Naive B cell (primary cell): Measurements from ENCODE around the gene BRME1. TPM values are rescaled to one million over a fixed set of nuclear protein-coding genes. Genes with fewer than 3 reads are reported as not detected.
"Not testable (repeated sequence)": the region's sequence is repeated elsewhere in the genome, so short reads cannot be mapped to it uniquely, and the experiment has no call there.

Experiments used
- ATAC-seq, 2 donors: fragments of 150-1000 bp; cut with Tn5 transposase; 2 replicates each; pipeline ENCODE4 v1.10.0; 2021; ENCODE audit warnings: low read depth in 2 of 2, mild to moderate bottlenecking in 2 of 2, moderate library complexity in 2 of 2
- DNase-seq: peaks from one replicate; pipeline ENCODE4 v3.0.0; 2022
- H3K27ac Mint-ChIP-seq, 6 donors: one replicate each; pipeline ENCODE4 v1.8.0; 2020 to 2022; ENCODE audit warnings: mild to moderate bottlenecking in 6 of 6, mixed read lengths in 6 of 6, moderate library complexity in 5 of 6, inconsistent platforms in 2 of 6
- H3K27me3 Mint-ChIP-seq, 3 donors: one replicate each; pipeline ENCODE4 v1.8.0; 2021 to 2022; ENCODE audit warnings: mixed read lengths in 3 of 3, mild to moderate bottlenecking in 1 of 3
- H3K36me3 Mint-ChIP-seq, 2 donors: one replicate each; pipeline ENCODE4 v1.8.0; 2020 to 2022; ENCODE audit warnings: mixed read lengths in 2 of 2, inconsistent platforms in 1 of 2, mild to moderate bottlenecking in 1 of 2
- H3K4me1 Mint-ChIP-seq, 3 donors: one replicate each; pipeline ENCODE4 v1.8.0; 2020 to 2022; ENCODE audit warnings: mixed read lengths in 3 of 3, inconsistent platforms in 1 of 3, mild to moderate bottlenecking in 1 of 3, moderate library complexity in 1 of 3
- H3K4me3 Mint-ChIP-seq, 8 donors: one replicate each; pipeline ENCODE4 v1.8.0; 2020 to 2022; ENCODE audit warnings: mild to moderate bottlenecking in 8 of 8, mixed read lengths in 8 of 8, moderate library complexity in 8 of 8, inconsistent platforms in 2 of 8
- H3K9me3 Mint-ChIP-seq, 7 donors: one replicate each; pipeline ENCODE4 v1.8.0; 2020 to 2022; ENCODE audit warnings: mixed read lengths in 7 of 7, mild to moderate bottlenecking in 5 of 7, inconsistent platforms in 2 of 7, moderate library complexity in 1 of 7
- polyA plus RNA-seq, 6 donors: library from polyadenylated mRNA; unstranded; fragments of 300-500 nt; fragmentation: Illumina TruSeq; gene quantifications; one replicate each; pipeline ENCODE4 v1.2.3, GENCODE V29; 2021; ENCODE audit warnings: low read depth in 6 of 6

The BRME1 gene
- polyA plus RNA-seq, 6 donors from 2014 or later, result 0.47 to 0.51 TPM; not detected in 4

DNA sequence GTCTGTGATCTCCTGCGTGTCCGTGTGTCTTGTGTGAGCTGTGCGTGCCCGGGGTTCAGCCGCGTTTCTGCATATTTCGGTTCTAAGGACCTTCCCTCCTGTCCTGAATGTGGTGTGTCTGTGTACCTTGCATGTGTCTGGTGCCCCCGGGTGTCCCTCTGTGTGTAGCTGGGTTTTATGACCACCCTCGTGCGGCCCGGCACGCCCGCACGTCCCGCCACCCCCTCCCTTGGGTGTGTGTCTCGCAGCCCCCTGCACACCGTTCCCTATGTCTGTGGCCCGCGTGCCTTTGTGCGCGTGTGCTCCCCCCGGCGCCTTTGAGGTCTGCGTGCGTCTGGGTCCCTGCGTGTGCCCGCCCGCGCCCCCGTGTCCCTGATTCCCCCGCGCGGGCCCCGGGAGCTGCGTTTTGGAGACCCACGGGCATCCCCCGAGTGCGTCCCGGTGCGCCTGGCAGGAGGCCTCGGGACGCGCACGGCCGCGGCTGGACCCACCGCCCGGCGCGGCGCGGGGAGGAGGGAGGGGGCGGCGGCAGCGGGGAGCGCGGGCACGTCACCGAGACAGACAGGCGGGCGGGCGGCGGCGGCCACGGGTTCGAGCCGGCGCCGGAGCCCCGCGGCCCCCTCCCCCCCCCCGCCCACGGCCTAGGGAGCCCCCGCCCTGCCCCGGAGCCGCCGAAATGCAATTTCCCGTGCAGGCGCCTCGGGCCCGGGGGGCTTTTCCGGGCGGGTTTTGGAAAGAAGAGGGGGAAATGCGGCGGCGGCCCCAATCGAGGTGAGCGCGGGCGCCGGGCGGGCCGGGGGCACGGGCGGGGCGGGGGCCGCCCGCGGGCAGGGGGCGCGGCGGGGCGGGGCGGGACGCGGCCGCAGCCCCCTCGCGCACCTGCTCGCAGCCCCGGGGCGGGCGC, 41.0 kb downstream of the BRME1 start:
- peaks cover 42 to 55% (median 53%) of the 10 kb centered on the region in 3 donors for H3K27me3 Mint-ChIP-seq
- ATAC-seq (no peak), DNase-seq (no peak)
- H3K27ac Mint-ChIP-seq, result peak overlapping the region in 2 of 6 donors; percentile 3 to 82
- H3K4me1 Mint-ChIP-seq, result peaks cover 24 to 29% (median 28%) of the 10 kb centered on the region in 3 donors
- peak overlapping the region; percentile 35 to 91 (median 78) for H3K4me3 Mint-ChIP-seq
- H3K9me3 Mint-ChIP-seq, result peaks cover 0 to 1% (median 0%) of the 10 kb centered on the region in 7 donors
- H3K36me3 Mint-ChIP-seq, result peaks cover 5 to 12% of the 10 kb centered on the region in 2 donors

DNA sequence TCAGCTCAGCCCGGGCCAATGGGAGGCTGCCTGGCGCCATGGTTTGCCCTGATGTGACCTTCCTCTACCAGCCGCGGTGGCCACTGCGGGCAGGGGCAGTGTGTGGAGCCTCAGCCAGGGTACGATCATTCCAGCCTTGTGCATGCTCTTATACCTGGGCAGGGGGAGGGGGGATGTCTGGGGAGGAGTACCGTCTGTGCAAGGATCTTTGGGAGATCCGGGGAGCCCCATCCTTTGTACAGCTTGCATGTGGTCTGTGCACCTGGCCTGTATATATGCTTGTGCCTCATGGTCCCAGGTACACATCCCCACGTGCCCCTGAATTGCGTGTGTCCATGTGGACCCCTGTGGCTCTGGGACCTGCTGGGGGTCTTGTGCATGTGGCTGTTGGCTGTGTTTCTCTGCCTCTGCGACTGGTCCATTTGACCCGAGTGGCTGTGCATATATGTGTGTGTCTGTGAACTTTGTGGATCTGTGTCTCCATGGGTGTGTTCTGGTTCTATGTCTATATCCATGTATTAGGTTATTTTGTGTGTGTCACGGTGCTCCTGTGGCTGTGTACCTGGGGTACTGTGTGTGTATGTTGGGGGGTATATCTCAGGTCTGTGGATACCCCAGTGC, 41.8 kb downstream of the BRME1 start:
- Mint-ChIP-seq H3K9me3 (peaks cover 0 to 1% (median 0%) of the 10 kb centered on the region in 7 donors), H3K27ac (peak overlapping the region in 2 of 6 donors; percentile 3 to 82), H3K36me3 (peaks cover 5 to 12% of the 10 kb centered on the region in 2 donors), H3K4me1 (peaks cover 24 to 32% (median 29%) of the 10 kb centered on the region in 3 donors), H3K27me3 (peaks cover 37 to 48% (median 48%) of the 10 kb centered on the region in 3 donors), H3K4me3 (peak overlapping the region; percentile 22 to 91 (median 78))
- DNase-seq (no peak), ATAC-seq (no peak)

DNA sequence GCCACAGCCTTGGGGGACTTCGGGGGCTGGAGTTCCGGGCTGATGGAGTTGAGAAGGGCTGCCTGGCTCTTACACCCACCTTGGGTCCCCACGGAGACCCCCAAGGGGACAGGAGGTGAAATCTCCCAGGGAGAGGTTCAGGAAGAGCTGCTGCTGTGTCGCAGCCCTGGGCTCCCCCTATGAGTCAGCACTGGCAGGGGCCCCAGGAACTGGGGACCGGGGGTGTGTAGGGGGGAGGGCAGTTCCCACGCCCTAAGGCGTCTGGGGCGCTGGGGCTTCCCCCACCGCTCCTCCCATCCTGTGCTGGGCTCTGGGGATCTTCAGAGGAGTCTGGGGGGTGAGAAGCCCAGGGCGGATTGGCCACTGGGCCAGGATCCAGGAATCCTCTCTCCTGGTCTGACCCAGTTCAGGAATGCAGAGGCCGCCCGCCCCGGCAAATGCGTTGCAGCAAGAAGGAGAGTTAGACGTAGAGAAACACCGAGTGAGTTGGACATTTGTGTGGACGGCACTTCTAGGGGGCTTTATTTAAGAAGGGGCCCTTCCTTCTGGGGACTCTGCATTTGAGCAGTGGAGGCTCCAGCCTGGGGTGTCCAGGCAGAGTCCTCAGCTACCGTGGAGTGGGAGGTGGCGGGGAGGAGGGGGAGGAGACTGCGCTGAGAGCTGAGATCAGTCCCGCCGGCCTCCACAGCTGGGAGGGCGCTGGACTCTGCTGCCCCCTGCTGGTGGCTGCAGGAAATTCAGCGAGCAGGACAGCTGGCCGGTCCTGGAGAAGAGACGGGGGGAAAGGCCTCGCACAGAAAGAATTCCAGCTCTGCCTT, 44.0 kb downstream of the BRME1 start:
- H3K4me1 Mint-ChIP-seq, result peaks cover 24 to 32% (median 29%) of the 10 kb centered on the region in 3 donors
- peaks cover 5 to 12% of the 10 kb centered on the region in 2 donors for H3K36me3 Mint-ChIP-seq
- H3K27me3 Mint-ChIP-seq, result peaks cover 26 to 30% (median 27%) of the 10 kb centered on the region in 3 donors
- H3K27ac Mint-ChIP-seq, result peak overlapping the region; percentile 93 to 98 (median 95)
- ATAC-seq (peak; percentile 82 to 83), DNase-seq (peak; percentile 85)
- peak overlapping the region; percentile 75 to 97 (median 94) for H3K4me3 Mint-ChIP-seq
- peaks cover 0 to 1% (median 0%) of the 10 kb centered on the region in 7 donors for H3K9me3 Mint-ChIP-seq

DNA sequence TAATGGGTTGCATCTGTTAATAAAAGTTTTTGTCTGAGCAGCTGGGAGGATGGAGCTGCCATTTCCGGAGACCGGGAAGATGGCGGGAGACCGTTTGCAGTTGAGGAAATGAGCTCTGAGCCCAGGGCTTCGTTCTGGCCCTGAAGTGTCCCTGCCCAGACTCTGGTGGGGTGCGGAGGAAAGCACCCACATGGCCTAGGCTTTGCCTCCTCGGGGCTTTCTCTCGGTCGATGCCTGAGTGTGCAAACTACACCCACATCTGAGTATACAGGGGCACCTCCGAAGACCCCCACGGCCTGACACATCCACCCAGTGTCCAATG, 44.6 kb downstream of the BRME1 start:
- peaks cover 20 to 25% (median 21%) of the 10 kb centered on the region in 3 donors for H3K27me3 Mint-ChIP-seq
- ATAC-seq (peak; percentile 10 to 20), DNase-seq (no peak)
- peak overlapping the region; percentile 63 to 97 (median 92) for H3K4me3 Mint-ChIP-seq
- peaks cover 19 to 29% (median 27%) of the 10 kb centered on the region in 3 donors for H3K4me1 Mint-ChIP-seq
- peak overlapping the region in 3 of 6 donors; percentile 20 to 98 (median 97) for H3K27ac Mint-ChIP-seq
- peaks cover 5 to 8% of the 10 kb centered on the region in 2 donors for H3K36me3 Mint-ChIP-seq
- H3K9me3 Mint-ChIP-seq, result peaks cover 0 to 1% (median 0%) of the 10 kb centered on the region in 7 donors

DNA sequence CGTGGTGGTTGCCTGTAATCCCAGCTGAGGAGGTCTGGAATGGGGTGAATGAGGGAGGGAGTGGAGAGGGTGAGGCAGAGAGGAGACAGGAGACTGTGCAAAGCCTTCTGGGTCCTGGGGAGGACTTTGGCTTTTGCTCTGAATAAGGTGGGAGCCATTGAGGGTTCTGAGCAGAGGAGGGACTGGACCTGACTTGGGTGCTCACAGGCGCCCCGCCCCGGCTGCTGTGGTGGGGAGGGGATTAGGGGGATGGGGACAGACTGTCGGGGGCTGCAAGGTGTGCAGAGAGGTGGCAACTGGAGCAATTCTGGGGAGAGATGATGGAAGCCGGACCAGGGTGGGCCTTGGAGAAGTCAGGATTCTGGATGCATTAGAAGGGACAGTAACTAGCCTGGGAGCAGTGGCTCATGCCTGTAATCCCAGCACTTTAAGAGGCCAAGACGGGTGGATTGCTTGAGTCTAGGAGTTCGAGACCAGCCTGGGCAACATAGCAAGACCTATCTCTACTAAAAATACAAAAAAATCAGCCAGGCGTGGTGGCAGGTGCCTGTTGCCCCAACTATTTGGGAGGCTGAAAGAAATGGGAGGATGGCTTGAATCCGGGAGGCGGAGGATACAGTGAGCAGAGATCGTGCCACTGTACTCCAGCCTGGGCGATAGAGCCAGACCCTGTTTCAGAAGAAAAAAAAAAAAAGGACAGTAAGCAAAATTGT, 45.1 kb downstream of the BRME1 start:
- Mint-ChIP-seq H3K27ac (peak overlapping the region in 2 of 6 donors; percentile 20 to 97), H3K9me3 (peaks cover 0 to 1% (median 0%) of the 10 kb centered on the region in 7 donors), H3K27me3 (peaks cover 17 to 21% (median 18%) of the 10 kb centered on the region in 3 donors), H3K4me3 (peak overlapping the region; percentile 53 to 97 (median 90)), H3K36me3 (peaks cover 5 to 7% of the 10 kb centered on the region in 2 donors), H3K4me1 (peaks cover 16 to 24% (median 23%) of the 10 kb centered on the region in 3 donors)
- DNase-seq (no peak), ATAC-seq (no peak)

DNA sequence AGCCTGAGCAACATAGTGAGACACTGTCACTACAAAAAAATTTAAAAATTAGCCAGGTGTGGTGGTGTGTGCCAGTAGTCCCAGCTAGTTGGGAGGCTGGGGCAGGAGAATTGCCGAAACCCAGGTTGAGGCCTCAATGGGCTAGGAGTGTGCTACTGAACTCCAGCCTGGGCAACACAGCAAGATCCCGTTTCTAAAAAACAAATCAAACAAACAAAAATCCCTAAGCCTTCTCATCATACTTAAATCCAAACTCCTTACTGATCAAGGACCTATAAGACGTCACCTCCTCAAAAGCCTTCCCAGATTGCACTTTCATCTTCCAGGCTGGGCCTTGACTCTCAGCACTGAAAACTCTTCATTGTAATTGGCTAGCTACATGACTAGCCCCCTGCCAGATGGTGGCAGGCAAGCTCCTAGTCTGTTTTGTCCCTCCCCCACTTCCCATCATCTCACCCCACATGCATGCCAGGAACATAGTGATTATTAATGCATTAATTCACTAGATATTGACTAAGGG, 46.5 kb downstream of the BRME1 start:
- DNase-seq, result no peak
- H3K4me1 Mint-ChIP-seq, result peaks cover 12 to 21% (median 19%) of the 10 kb centered on the region in 3 donors
- peaks cover 3 to 4% of the 10 kb centered on the region in 2 donors for H3K36me3 Mint-ChIP-seq
- peak overlapping the region in 1 of 6 donors; percentile 81 for H3K27ac Mint-ChIP-seq
- H3K27me3 Mint-ChIP-seq, result peaks cover 12 to 20% (median 14%) of the 10 kb centered on the region in 3 donors
- H3K4me3 Mint-ChIP-seq, result peak overlapping the region in 1 of 8 donors; percentile 59
- peaks cover 0 to under 1% (median 0%) of the 10 kb centered on the region in 7 donors for H3K9me3 Mint-ChIP-seq
- no peak for ATAC-seq

DNA sequence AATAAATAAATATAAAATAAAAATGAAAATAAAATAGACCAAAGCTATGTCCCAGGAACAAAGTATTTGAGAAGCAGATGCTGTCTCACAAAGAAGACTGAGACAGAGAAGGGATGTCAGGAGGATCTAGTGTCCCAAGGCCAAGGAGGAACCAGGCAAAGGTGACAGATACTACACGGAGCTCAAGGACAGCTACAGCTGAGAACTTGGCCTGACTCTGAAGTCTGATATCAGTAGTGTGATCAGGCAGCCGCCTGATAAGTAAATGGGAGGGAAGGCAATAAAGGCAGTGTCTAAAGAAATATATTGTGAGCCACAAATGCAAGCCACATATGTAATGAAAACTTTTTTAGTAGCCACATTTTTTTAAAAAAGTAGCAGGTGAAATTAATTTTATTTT, 49.4 kb downstream of the BRME1 start:
- no peak overlapping the region for H3K27ac Mint-ChIP-seq
- no peaks in the 10 kb centered on the region for H3K36me3 Mint-ChIP-seq
- ATAC-seq (no peak), DNase-seq (no peak)
- no peaks in the 10 kb centered on the region for H3K9me3 Mint-ChIP-seq
- no peak overlapping the region for H3K4me3 Mint-ChIP-seq
- H3K4me1 Mint-ChIP-seq, result peaks cover 4 to 10% (median 6%) of the 10 kb centered on the region in 3 donors
- H3K27me3 Mint-ChIP-seq, result peaks cover 0 to 4% (median 0%) of the 10 kb centered on the region in 3 donors

DNA sequence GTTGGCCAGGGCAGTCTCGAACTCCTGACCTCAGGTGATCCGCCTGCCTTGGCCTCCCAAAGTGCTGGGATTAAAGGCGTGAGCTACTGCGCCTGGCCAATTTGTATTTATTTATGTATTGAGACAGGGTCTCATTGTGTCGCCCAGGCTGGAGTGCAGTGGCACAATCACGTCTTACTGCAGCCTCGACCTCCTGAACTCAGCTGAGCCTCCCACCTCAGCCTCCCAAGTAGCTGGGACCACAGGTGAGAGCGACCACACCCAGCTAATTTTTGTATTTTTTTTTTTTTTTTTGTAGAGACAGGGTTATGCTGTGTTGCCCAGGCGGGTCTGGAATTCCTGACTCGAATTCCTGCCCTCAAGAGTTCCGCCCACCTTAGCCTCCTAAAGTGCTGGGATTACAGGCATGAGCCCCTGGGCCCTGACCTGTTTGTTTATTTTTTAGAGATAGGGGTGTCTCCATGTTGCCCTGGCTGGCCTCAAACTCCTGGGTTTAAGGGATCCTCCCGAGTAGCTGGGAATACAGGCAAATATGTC, 53.7 kb downstream of the BRME1 start:
- Mint-ChIP-seq H3K27me3 (peaks cover 6 to 21% (median 8%) of the 10 kb centered on the region in 3 donors), H3K27ac (peak overlapping the region in 3 of 6 donors; percentile 41 to 100 (median 44)), H3K4me1 (peaks cover 5 to 15% (median 7%) of the 10 kb centered on the region in 3 donors)
- not testable (repeated sequence) for DNase-seq, ATAC-seq, H3K4me3 Mint-ChIP-seq, H3K9me3 Mint-ChIP-seq, H3K36me3 Mint-ChIP-seq

DNA sequence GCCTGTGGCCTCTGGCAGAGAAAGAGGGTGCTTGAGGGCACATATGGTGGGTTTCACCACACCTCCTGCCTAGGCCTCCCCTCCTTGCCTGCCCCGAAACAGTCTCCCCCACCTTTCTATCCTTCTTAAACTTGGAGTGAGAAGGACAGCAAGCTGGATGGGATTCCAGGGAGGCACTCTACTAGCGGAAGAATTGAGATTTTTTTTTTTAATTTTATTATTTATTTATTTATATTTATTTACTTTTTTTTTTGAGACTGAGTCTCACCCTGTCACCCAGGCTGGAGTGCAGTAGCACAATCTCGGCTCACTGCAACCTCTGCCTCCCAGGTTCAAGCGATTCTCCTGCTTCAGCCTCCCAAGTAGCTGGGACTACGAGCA, 54.2 kb downstream of the BRME1 start:
- not testable (repeated sequence) for ATAC-seq

DNA sequence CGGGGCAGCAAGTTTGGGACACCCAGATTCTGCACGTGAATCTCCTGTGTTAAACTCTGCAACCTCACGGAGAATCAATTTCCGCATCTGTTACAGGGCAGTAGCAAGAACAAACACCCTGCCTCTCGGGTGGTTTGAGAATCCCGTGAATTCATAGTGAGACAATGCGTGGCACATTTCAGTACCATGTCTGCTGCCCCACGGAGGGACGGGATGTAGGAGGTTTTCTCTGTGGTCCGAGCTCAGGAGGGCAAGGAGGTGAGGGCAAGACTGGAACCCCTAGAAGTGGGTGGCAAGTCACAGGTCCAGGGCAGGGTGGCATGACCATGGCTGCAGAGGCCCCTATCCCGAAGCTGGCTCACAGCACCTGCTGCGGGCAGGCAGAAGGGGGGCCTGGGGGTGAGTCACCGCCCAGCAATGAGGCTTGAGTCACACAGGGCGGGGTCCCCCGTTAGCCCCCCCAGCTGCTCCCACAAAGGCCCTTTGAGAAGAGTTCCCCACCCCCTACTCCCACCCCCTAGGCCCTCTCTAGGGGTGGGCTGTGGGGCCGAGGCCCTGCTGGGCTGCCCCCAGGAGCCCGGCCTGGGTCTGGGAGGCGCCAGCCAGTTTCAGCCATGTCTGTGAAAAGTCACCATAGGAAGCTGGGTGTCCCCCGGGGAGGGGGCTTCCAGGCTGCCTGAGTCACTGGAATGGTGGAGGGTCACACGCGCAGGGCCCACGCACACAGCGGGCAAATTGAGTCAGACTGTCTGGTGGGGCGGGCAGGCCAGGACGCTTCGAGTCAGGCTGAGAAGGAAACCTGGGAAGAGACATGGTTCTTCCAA, 54.8 kb downstream of the BRME1 start:
- H3K27me3 Mint-ChIP-seq, result peaks cover 6 to 26% (median 8%) of the 10 kb centered on the region in 3 donors
- H3K36me3 Mint-ChIP-seq, result no peaks in the 10 kb centered on the region
- ATAC-seq (no peak), DNase-seq (no peak)
- peaks cover 16 to 24% (median 17%) of the 10 kb centered on the region in 3 donors for H3K4me1 Mint-ChIP-seq
- H3K9me3 Mint-ChIP-seq, result no peaks in the 10 kb centered on the region
- peak overlapping the region in 4 of 8 donors; percentile 45 to 70 (median 56) for H3K4me3 Mint-ChIP-seq
- peak overlapping the region; percentile 44 to 100 (median 86) for H3K27ac Mint-ChIP-seq

More for the DNA sequence above, 54.2 kb downstream of the BRME1 start:
- Mint-ChIP-seq H3K27me3 (peaks cover 6 to 23% (median 8%) of the 10 kb centered on the region in 3 donors), H3K4me1 (peaks cover 10 to 18% (median 11%) of the 10 kb centered on the region in 3 donors), H3K27ac (peak overlapping the region in 4 of 6 donors; percentile 22 to 100 (median 63))
- not testable (repeated sequence) for DNase-seq, H3K4me3 Mint-ChIP-seq, H3K9me3 Mint-ChIP-seq, H3K36me3 Mint-ChIP-seq
